ENCODE measurements around the gene SNX20.

Gene SNX20, protein sequence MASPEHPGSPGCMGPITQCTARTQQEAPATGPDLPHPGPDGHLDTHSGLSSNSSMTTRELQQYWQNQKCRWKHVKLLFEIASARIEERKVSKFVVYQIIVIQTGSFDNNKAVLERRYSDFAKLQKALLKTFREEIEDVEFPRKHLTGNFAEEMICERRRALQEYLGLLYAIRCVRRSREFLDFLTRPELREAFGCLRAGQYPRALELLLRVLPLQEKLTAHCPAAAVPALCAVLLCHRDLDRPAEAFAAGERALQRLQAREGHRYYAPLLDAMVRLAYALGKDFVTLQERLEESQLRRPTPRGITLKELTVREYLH

DNA sequence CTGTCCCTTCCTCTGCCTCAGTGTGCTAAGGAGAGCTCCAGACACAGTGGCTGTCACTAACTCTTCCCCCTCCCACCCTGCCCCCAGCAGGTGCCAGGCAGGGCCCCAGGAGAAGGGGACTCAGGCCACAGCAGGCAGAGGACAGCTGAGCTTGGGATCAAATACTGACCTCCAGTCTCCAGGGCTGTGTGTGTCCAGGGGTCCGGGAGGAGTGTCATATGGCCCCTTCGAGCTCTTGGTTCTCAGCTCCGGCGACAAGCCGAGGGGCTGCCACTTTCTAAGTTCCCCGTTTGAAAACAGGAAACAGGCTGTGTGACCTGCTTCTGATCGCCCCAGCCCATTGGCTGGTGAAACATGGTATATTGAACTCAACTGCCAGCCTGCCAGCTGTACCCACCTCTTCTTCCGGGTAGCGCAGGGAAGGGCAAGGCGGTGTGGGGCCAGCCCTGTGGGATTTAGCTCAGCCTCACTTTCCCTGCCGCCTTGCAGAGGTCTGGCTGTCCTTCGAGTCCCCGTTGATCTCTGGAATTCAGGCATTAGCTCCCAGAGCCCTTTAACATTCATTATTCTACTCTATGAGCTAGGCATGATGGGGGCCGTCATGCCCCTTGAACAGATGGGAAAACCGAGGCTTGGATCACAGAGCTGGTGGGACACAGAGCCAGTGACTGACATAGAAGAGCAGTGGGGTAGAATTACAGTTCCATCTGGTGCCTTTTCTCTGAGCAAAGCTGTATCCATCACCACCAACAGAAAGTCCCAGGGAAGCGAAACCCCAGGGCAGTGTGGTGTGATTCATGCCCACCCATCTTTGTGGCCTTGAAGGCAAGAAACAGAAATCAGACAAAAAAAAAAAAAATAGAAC is at the start of gene SNX20:
SNX20 (minus strand) TSS at position 292 of the 865 bp plus-strand sequence. CDS start 3,786 bp downstream, outside the sequence.
- FAIRE-seq, result no peak

DNA sequence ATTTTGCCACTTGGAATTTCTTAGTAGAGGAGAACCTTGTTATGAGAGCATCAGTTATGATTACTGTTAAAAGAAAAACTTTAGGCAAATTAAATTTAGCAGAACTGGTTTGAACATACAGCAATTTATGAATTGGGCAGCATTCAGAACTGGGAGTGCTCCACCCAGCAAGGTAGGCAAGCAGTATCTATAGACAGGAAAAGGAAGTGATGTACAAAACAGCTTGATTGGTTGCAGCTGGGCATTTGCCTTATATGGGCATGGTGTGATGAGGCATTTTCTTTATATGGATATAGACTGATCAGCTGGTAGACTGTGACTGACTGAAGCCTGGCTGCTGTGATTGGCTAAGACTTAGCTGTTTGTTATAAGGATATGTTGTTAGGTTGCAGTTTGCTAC is 43.2 kb upstream of the SNX20 start:
- FAIRE-seq, result no peak

DNA sequence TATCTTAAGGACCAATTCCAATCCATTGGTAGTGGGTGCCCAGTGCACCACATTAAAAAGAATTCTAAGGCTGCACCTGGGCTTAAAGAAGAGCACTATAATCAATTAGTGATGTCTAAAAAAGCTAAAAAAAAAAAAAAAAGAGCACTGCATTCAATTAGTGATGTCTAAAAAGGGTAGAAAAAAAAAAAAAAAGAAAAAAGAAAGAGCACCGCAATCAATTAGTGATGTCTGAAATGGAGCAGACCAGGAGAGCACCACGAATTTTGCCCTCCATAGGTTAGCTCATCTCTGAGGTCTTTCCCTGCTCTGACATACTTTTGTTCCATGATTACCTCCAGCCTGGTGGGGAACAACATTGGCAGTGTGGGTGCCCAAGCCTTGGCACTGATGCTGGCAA is 41.8 kb upstream of the SNX20 start:
- no peak for FAIRE-seq

DNA sequence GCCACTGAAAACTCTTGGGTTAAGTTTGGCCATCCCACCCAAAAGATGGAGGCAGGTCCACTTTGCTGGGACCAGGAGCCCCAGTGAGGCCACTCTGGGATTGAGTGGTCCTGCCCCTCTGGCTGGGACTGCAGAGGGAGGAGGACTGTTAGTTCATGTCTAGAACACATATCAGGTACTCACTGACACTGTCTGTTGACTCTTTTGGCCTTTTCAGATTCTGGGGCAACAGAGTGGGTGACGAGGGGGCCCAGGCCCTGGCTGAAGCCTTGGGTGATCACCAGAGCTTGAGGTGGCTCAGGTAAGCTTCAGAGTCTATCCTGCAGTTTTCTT is 41.3 kb upstream of the SNX20 start:
- FAIRE-seq, result no peak

DNA sequence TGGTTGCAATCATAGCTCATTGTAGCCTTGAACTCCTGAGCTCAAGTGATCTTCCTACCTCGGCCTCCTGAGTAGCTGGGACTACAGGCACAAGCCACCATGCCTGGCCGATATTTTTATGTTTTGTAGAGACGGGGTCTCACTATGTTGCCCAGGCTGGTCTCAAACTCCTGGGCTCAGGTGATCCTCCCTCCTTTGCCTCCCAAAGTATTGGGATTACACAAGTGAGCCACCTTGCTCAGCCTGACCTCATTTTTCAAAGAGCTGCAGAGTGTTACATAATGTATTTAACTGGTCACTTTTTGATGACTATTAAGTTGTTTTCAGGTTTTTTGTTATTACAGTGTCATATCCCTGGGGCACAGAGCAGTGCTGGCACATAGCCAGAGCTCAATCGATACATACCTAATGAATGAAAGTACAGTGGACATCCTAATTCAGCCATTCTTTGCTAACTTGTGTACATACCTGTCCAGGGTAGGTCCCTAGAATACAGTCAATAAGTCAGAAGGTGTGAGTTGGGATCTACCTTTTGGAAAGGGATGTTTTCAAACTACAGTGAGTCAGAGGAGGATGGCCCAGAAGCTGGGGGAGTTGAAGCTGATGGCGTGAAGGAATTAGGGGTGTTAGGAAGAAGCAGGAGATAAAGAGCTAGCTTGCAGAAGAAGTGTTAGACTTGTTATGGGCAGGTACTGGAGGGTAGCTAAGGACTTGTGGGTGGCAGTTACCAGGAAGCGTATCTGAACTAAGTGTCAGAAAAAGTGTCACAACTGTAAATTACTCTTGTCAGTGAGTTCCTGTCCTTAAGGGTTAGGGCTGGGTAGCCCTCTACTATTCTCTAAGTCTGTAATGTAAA is 40.7 kb upstream of the SNX20 start:
- FAIRE-seq, result no peak

DNA sequence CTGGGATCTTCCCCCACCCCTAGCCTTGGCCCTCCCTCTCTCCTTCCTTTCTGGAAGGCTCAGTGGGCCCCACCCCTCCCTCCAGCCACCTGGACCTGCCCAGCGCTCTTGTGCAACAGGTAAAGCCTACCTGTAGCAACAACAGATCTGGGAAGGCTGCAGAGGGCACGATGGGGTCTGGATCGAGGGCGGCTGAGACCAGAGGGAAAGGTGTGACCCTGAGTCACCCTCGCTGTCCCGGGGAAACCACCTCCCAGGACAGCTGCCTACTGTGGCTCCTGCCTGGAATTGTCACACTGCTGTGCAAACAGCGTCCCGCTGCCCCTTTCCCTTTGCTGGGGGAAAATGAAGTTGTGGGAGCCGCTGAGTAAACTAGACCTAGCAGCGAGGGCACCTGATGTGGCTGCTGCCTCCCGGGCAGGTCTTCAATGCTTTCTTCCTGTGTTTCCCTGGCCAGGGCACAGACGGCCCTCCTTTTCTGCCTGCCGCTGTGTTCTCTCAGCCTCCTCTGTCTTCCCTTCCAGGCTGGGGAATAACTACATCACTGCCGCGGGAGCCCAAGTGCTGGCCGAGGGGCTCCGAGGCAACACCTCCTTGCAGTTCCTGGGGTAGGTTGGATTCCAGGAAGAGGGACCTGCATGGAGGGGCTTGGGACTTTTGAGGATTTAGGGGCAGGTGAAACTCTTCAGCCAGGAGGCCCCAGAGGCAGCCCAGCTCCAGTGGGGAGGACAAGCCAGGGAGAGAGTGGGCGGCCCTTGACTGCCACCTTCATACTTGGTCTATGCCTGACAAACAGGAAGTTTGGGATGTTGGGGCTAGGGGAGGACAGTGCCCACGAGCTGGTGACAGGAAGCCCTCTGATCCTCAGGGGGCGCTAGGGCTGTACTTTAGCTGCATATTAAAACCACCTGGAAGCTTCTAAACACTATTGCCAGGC is 38.6 kb upstream of the SNX20 start:
- no peak for FAIRE-seq

DNA sequence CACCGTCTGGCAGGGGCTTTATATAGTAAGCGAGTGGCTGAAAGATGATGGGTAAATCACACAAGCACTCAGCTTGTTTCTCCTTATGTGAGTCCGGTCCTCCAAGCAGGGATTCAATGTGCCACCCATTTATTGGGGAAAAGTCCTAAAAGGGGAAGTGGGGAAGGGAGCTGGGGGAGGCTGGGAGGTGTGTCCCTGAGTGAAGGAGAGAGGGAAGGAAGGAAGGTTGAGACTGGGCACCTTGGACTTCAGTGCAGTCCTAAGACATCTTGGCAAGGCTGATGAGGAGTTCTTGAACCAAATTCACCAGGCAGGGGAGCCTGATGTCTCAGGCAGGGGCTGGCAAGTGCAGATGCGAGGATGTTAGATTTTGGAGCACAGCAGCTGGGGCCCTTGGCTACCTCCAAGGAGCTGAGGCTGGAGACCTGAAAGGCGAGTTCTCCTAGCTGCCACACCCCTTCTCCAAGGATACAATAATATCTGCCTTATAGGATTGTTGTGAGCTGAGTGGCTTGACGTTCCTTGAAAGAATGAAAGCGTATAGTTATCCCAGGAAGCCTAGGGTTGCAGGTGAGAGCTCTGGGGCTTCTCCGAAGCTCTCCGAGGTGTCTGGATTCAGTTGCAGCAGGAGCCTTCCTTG is 37.8 kb upstream of the SNX20 start:
- FAIRE-seq, result no peak

DNA sequence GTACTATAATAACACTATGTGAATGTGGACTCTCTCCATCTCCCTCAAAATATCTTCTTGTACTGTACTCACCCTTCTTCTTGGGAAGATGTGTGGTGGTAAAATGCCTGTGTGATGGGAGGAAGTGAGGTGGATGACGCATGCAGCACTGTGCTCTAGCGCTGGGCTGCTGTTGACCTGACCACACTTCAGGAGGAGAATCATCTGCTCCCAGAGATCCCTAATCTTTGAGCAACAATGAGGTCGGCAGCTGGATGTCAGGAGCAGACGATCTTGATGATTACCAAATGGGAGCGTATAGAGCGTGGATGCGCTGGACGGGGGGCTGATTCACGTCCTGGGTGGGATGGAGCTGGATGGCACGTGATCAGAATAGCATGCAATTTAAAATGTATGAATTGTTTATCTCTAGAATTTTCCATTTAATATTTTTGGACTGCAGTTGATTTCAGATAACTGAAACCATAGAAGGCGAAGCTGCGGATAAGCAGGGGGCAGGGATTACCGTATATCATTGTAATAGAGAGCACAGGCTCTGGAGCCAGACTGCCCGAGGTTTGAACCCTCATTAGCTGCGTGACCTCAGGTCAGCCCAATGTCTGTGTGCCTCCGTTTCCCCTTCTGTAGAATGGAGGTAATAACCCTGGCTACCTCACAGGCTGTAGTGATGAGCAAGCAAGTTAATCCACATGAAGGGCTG is 37.1 kb upstream of the SNX20 start:
- FAIRE-seq, result no peak

DNA sequence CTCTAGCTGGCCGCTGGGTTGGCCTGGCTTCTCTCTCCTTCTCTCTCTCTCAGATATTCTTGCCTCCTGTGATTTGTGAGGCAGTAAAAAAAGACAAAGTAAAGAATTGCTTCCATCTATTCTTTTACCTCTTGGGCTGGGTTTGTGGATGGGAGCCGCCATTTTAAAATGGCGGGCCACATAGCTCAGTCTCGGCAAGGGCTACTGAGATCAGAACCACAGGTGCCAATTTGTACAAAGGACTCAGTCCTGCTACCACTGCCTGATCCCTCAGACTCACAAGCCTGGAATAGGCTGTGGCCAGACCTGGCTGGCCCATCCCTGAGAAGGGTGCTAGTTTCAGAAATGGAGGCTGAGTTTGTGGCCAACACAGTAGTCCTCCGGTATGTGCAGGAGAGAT is 36.4 kb upstream of the SNX20 start:
- no peak for FAIRE-seq

DNA sequence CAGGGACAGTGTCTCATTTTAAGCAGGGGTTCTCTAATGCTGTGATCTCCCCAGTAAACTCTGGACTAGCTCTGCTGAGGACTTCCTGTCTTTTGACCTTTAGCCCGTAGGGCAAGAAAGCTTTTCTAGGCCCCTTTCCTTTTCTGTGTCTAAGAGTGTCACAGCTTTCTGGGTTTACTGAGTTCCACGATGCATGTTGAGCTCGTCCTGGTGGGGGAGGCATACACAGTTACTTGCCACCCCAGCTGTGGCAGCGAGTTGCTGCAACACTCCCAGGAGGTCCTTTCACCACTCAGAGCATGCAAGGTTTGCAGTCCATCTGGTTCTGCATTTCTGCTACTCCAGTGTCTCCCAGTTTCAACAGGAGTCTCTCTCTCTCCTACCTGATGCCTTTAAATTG is 36.0 kb upstream of the SNX20 start:
- no peak for FAIRE-seq

DNA sequence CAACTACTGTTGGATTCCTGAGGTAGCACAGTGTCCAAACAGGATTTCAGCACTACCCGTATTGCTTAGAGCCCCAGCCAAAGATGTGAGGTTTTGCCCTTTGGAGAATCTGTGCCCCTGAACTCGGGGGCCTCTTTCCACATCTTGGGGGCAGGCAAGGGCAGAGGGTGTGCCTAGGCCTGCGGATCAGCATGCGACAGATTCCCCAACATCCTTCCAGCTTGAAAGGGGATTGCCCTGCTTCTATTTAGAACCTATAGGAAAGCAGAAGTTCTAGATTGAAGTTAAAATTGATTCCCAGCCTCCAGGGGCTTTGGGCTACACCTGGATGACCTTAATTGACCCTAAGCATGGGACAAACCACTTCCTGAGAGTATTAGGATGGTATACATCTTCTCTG is 31.8 kb upstream of the SNX20 start:
- FAIRE-seq, result no peak

DNA sequence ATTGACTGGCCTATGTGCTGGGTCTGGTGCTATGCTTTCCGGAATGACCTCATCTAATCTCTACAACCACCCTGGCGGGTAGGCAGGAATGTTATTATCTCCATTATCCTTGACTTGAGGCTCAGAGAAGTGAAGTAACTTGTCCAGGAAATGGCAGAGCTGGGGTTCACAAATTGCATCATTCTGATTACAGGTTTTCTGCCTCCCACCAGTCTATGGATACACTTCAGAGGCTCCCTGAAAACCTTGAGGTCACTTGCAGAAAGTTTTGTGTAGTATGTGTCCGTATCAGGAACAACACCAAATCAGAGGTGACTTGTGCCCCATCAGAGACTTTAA is 31.4 kb upstream of the SNX20 start:
- no peak for FAIRE-seq

DNA sequence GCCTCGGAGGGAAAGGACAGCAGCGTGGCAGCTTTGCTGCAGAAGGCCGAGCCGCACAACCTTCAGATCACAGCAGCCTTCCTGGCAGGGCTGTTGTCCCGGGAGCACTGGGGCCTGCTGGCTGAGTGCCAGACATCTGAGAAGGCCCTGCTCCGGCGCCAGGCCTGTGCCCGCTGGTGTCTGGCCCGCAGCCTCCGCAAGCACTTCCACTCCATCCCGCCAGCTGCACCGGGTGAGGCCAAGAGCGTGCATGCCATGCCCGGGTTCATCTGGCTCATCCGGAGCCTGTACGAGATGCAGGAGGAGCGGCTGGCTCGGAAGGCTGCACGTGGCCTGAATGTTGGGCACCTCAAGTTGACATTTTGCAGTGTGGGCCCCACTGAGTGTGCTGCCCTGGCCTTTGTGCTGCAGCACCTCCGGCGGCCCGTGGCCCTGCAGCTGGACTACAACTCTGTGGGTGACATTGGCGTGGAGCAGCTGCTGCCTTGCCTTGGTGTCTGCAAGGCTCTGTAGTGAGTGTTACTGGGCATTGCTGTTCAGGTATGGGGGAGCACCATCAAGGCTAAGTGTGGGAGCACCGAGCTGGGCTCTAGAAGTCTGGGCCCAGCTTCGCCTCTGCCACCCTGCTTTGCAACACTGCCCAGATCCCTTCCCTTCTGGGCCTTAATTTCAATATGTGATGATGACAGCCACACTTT is 30.9 kb upstream of the SNX20 start:
- no peak for FAIRE-seq

DNA sequence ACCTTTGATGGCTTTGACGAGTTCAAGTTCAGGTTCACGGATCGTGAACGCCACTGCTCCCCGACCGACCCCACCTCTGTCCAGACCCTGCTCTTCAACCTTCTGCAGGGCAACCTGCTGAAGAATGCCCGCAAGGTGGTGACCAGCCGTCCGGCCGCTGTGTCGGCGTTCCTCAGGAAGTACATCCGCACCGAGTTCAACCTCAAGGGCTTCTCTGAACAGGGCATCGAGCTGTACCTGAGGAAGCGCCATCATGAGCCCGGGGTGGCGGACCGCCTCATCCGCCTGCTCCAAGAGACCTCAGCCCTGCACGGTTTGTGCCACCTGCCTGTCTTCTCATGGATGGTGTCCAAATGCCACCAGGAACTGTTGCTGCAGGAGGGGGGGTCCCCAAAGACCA is 29.9 kb upstream of the SNX20 start:
- FAIRE-seq, result no peak

DNA sequence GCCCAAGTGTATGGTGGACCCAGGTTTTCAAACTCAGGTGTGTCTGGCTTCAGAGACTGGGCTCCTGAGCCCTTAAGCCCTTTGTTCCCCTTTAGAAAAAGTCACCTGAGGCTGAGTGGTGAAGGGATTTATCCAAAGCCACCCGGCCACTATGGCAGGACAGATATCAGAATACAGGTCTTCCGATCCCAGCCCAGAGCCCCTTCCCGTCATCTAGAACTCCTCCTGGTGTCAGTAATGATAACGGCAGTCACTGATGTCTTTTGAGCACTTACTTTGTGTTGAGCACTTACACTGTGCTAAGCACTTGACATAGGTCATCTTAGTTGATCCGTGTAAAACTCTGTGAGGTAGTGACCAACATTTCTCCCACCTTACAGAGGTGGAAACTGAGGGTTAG is 28.9 kb upstream of the SNX20 start:
- FAIRE-seq, result no peak

DNA sequence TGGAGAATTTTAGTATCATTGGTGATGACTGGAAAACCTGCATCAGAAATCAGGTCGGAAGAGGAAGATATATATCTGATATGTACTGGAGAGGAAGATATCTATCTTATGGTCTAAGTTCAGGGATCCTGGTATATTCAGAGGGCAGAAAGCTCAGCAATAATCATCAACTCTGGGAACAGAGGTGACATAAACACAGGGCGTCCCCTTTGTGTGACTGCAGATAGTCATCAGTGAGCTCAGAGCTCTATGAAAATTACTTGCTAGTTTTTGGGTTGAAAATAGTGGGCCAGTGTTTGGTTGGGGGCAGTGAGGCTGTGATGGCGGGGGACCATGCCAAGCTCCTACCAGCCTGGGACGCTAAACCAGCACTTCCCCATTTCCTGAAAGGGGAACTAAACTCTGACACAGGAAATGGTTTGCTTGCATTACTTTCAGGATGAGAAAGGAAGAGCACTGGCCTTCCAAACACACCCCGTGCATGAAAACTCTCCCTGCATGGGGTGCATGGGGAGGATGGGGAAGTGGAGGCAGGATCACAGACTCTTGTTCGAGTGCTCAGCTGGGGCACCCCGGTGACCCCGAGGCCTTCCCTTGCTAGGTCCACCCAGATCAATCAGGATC is 28.1 kb upstream of the SNX20 start:
- FAIRE-seq, result no peak

DNA sequence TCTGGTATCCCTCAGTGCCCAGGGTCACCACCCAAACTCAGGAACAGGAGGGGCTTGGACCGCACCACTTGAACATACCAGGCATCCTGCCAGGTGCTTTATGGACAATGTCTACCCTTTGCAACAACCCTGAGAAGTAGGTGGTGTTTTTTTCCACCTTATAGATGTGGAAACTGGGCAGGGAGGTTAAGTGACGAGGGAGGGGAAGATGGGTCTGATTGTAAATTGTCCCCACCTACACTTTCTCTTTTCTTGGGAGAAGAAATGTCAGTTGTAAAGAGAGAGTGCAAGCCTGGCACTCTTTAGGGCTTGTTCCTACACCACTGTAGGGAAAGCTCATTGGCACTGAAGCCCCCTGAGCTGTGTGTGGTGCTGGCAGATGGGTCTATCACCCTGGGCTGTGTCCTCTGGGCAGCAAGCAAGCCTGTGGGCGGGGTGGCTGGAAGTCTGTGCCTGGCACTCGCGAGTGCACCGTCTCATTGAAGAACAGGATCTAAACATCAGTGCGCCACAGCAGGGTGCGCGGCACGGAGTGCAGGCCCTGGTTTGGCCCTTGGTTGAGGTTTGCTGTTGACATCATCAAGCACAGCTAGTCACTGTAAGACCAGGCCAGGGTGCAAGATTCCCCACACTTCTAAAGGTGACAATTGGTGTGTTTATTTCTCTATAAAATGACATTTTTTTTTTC is 27.4 kb upstream of the SNX20 start:
- FAIRE-seq, result no peak

DNA sequence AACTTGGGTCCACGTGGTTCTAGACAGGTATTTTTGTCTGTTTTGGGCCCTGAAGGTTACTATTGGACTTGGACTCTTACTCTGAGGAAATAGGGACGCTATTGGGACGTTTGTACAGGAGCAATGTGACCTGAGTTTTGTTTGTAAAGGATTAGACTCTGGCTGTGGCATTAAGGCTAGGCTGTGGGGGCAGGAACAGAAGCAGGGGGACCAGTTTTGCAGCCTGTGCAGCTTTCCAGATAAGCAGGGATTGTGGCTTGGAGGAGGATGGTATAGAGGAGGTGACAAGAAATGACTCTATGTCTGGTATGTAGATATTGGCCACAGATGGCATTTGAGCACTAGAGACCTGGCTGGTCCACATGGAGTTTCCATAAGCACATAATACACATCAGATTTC is 25.1 kb upstream of the SNX20 start:
- no peak for FAIRE-seq

DNA sequence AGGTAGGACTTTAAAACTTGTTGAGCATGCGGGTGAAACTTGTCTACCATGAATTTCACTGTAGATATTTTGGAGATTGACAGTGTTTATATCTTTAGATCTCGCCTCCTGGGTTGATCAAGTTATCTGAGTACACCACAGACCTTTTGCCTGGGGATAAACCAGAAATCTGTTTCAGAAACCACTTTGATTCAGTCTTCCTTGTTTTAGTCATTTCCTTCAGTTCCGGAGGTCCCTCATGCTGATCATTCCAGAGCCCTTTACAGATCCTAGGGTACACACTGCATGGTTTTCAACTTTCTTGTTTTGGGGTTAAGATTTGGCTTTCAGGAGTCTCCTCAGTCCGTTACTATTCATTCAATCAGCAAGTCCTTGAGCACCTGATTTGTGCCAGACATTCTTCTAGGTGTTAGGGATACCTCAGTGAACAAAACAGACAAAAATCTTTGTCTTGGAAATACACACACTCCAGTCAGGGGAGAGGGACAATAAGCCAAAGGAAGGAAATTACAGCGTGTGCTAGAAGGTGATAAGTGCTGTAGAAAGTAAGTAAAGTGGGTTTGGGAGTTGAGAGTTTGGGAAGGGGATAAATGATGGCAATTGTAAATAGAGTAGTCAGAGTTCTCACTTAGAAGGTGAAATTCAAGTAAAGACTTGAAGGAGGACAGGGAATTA is 24.5 kb upstream of the SNX20 start:
- no peak for FAIRE-seq

Data from islet of Langerhans (tissue), 1 donor.